HCT116 (cell line): ENCODE results near the gene PRKG1. TPM values are rescaled to one million over a fixed set of nuclear protein-coding genes. Genes with fewer than 3 reads are reported as not detected.

Experiments
- ATAC-seq: fragments of 200-7000 bp; cut with Tn5 transposase; 2 replicates; pipeline ENCODE4 v1.9.1; 2020; ENCODE audit warnings: mild to moderate bottlenecking, moderate library complexity
- BruUV-seq: library from RNA; stranded (reverse); fragments of 400-500 nt; replicated peaks from 2 replicates; lab custom pipeline; 2021; lab: Mats Ljungman, UMichigan
- CTCF ChIA-PET: fragments of 300-600 bp; sonication (Branson Sonifier 250); formaldehyde crosslinking; loops from one replicate; lab custom pipeline; 2021; ENCODE audit warnings: antibody characterized with exemption; lab: Charles Lee
- POLR2A ChIA-PET: fragments of 300-600, 350-600 bp; sonication (Branson Sonifier 250); formaldehyde crosslinking; loops from one replicate; lab custom pipeline; 2021; ENCODE audit warnings: antibody characterized with exemption; lab: Charles Lee
- RAD21 ChIA-PET, 2 experiments: fragments of 300-600 bp; sonication (Branson Sonifier 250); formaldehyde crosslinking; loops; one replicate each; lab custom pipeline; 2023; ENCODE audit warnings: low total read pairs in 2 of 2; ENCODE audit not compliant: uncharacterized antibody in 2 of 2, unreplicated experiment in 2 of 2, low non-redundant PET in 1 of 2; lab: Charles Lee
- DNase-seq: peaks from one replicate; pipeline ENCODE4 v3.0.0-alpha.2; 2010; ENCODE audit warnings: low read depth, low spot score
- H2AFZ ChIP-seq: fragments of 200-600 bp; shearing (Covaris generic), sonication (generic); 2 replicates; pipeline ENCODE4 v1.6.1; 2017; ENCODE audit warnings: low read depth, mixed run types, mixed read lengths, antibody characterized with exemption, low read length; ENCODE audit not compliant: poor library complexity, severe bottlenecking
- H3K27ac ChIP-seq: 2 replicates; pipeline ENCODE4 v1.5.1; 2012; ENCODE audit warnings: low read depth, low read length
- H3K27me3 ChIP-seq: fragments of 200-600 bp; sonication (generic); 2 replicates; pipeline ENCODE4 v1.6.1; 2016; ENCODE audit warnings: mixed run types, low read length, mixed read lengths; ENCODE audit not compliant: insufficient read depth
- H3K36me3 ChIP-seq, 2 experiments: fragments of 200-500 bp in 1 of 2; fragments of 200-600 bp in 1 of 2; sonication (Bioruptor generic) in 1 of 2; sonication (generic) in 1 of 2; 2 replicates each; pipeline versions ENCODE4 v1.5.1 to v1.6.1; 2014 to 2016; ENCODE audit warnings: low read length in 2 of 2, inconsistent platforms in 1 of 2, mixed read lengths in 1 of 2, mixed run types in 1 of 2; ENCODE audit not compliant: insufficient read depth in 2 of 2, control insufficient read depth in 1 of 2
- H3K4me1 ChIP-seq, 2 experiments: fragments of 200-600 bp in 1 of 2; sonication (generic) in 1 of 2; 2 replicates each; pipeline versions ENCODE4 v1.5.1 to v1.6.1; 2012 to 2017; ENCODE audit warnings: low read length in 2 of 2, inconsistent platforms in 1 of 2, mild to moderate bottlenecking in 1 of 2, mixed read lengths in 1 of 2, mixed run types in 1 of 2, moderate library complexity in 1 of 2; ENCODE audit not compliant: insufficient read depth in 2 of 2, control insufficient read depth in 1 of 2
- H3K4me2 ChIP-seq: fragments of 200-600 bp; sonication (generic); 2 replicates; pipeline ENCODE4 v1.6.1; 2017; ENCODE audit warnings: mixed run types, low read length, mixed read lengths
- H3K4me3 ChIP-seq, 2 experiments: fragments of 200-600 bp in 1 of 2; sonication (generic) in 1 of 2; replicated peaks in 1 of 2; 2 replicates each; pipeline ENCODE4 v1.5.1; 2011 to 2016; ENCODE audit warnings: low read length in 2 of 2, control low read depth in 1 of 2, low read depth in 1 of 2, mild to moderate bottlenecking in 1 of 2, mixed read lengths in 1 of 2, mixed run types in 1 of 2
- H3K79me2 ChIP-seq: fragments of 200-600 bp; sonication (generic); 2 replicates; pipeline ENCODE4 v1.6.1; 2017; ENCODE audit warnings: mild to moderate bottlenecking, mixed run types, low read length, moderate library complexity, mixed read lengths; ENCODE audit not compliant: insufficient read depth
- H3K9ac ChIP-seq: fragments of 200-600 bp; sonication (generic); 2 replicates; pipeline ENCODE4 v1.6.1; 2016; ENCODE audit warnings: low read length, mixed read lengths
- H3K9me2 ChIP-seq: fragments of 200-600 bp; sonication (generic), shearing (Covaris generic); 2 replicates; pipeline ENCODE4 v1.6.1; 2017; ENCODE audit warnings: mixed run types, mild to moderate bottlenecking, moderate library complexity; ENCODE audit not compliant: insufficient read depth
- H3K9me3 ChIP-seq, 2 experiments: fragments of 200-500 bp in 1 of 2; fragments of 200-600 bp in 1 of 2; sonication (Bioruptor generic) in 1 of 2; sonication (generic) in 1 of 2; 2 replicates each; pipeline ENCODE4 v1.6.1; 2014 to 2017; ENCODE audit warnings: low read length in 2 of 2, mixed read lengths in 2 of 2, inconsistent platforms in 1 of 2, low read depth in 1 of 2, mild to moderate bottlenecking in 1 of 2, mixed run types in 1 of 2, moderate library complexity in 1 of 2; ENCODE audit not compliant: control insufficient read depth in 1 of 2, insufficient read depth in 1 of 2
- H4K20me1 ChIP-seq: fragments of 200-600 bp; sonication (generic), shearing (Covaris generic); 2 replicates; pipeline ENCODE4 v1.6.1; 2017; ENCODE audit warnings: mixed run types, mild to moderate bottlenecking, moderate library complexity; ENCODE audit not compliant: insufficient read depth
- ATF3 ChIP-seq: IDR thresholded peaks from 2 replicates; pipeline ENCODE4 v1.6.1; 2012
- CTCF ChIP-seq, 3 experiments: fragments of 200-600 bp in 1 of 3; sonication (generic) in 1 of 3; IDR thresholded peaks in 2 of 3; conservative IDR thresholded peaks in 1 of 3; 2 replicates each; pipeline ENCODE4 v1.5.1; 2012 to 2017; ENCODE audit warnings: low read depth in 2 of 3, low read length in 2 of 3, antibody characterized with exemption in 1 of 3, borderline replicate concordance in 1 of 3, control low read depth in 1 of 3, mild to moderate bottlenecking in 1 of 3, mixed read lengths in 1 of 3, mixed run types in 1 of 3, moderate library complexity in 1 of 3; ENCODE audit not compliant: insufficient read depth in 1 of 3
- EGR1 ChIP-seq: IDR thresholded peaks from 2 replicates; pipeline ENCODE4 v1.6.1; 2012; ENCODE audit warnings: low read depth
- EZH2phosphoT487 ChIP-seq: fragments of 200-600 bp; IDR thresholded peaks from 2 replicates; pipeline ENCODE4 v1.6.1; 2018; ENCODE audit warnings: antibody characterized with exemption, borderline replicate concordance
- FOSL1 ChIP-seq: IDR thresholded peaks from 2 replicates; pipeline ENCODE4 v1.6.1; 2012; ENCODE audit warnings: low read depth
- JUND ChIP-seq: IDR thresholded peaks from 2 replicates; pipeline ENCODE4 v1.6.1; 2012
- POLR2A ChIP-seq: IDR thresholded peaks from 2 replicates; pipeline ENCODE4 v1.7.0; 2011; ENCODE audit warnings: borderline replicate concordance; ENCODE audit not compliant: insufficient read depth, insufficient read length; ENCODE audit errors: extremely low read depth
- RAD21 ChIP-seq: IDR thresholded peaks from 2 replicates; pipeline ENCODE4 v1.6.1; 2012; ENCODE audit warnings: low read depth, mild to moderate bottlenecking
- REST ChIP-seq: IDR thresholded peaks from 2 replicates; pipeline ENCODE4 v1.6.1; 2012; ENCODE audit warnings: low read depth
- SRF ChIP-seq: IDR thresholded peaks from 2 replicates; pipeline ENCODE4 v1.6.1; 2012; ENCODE audit warnings: low read depth
- YY1 ChIP-seq: IDR thresholded peaks from 2 replicates; pipeline ENCODE4 v1.6.1; 2011; ENCODE audit warnings: low read length, low read depth, moderate library complexity, mild to moderate bottlenecking; ENCODE audit not compliant: insufficient replicate concordance; ENCODE audit errors: extremely low read depth
- ZBTB33 ChIP-seq: IDR thresholded peaks from 2 replicates; pipeline ENCODE4 v1.6.1; 2011; ENCODE audit warnings: mild to moderate bottlenecking, low read length, moderate library complexity; ENCODE audit not compliant: insufficient replicate concordance; ENCODE audit errors: extremely low read depth
- intact Hi-C: fragments of 100-400 bp; cut with micrococcal nuclease; formaldehyde crosslinking; loops from 2 replicates; pipeline ENCODE4 v1.10.0; 2022
- total RNA-seq: library from RNA; stranded (reverse); gene quantifications from one replicate; pipeline ENCODE4 v1.2.1, GENCODE V29; 2021; ENCODE audit not compliant: unreplicated experiment

PRKG1 gene
- total RNA-seq, 1 experiment from 2014 or later = 1.4 TPM

GRCh38 chr10:51485668-51486067 lies 411.4 kb downstream of the PRKG1 start:
- Histone ChIP-seq H2AFZ (no peak overlapping the region), H3K36me3 (no peaks in the 10 kb centered on the region), H3K9me2 (no peaks in the 10 kb centered on the region), H4K20me1 (no peaks in the 10 kb centered on the region), H3K4me1 (no peaks in the 10 kb centered on the region), H3K79me2 (no peaks in the 10 kb centered on the region), H3K4me2 (no peak overlapping the region), H3K9ac (no peak overlapping the region)
- POLR2A ChIA-PET = no interaction called here
- ATAC-seq = no peak
- no TSS peak for BruUV-seq
- TF ChIP-seq YY1 (no peak), SRF (no peak), EZH2phosphoT487 (no peak), RAD21 (no peak), ZBTB33 (no peak)
- TF ChIP-seq, all 23 proteins: peak for 0
- Histone ChIP-seq H3K27me3 (peaks cover 8% of the 10 kb centered on the region; the same call in 1 of the 2 replicates), H3K27ac (no peak overlapping the region), H3K9me3 (no peaks in the 10 kb centered on the region), H3K4me3 (no peak overlapping the region)
- DNase-seq = no peak
- RAD21 ChIA-PET = no interaction called here
- intact Hi-C loops = no loop called here
- CTCF ChIA-PET = no interaction called here

GRCh38 chr10:51487576-51487975 lies 413.3 kb downstream of the PRKG1 start:
- intact Hi-C loops = no loop called here
- ChIA-PET RAD21 (no interaction called here), CTCF (no interaction called here), POLR2A (no interaction called here)
- Histone ChIP-seq H2AFZ (no peak overlapping the region), H3K9me3 (no peaks in the 10 kb centered on the region), H3K4me1 (no peaks in the 10 kb centered on the region), H3K79me2 (no peaks in the 10 kb centered on the region), H3K9me2 (no peaks in the 10 kb centered on the region), H3K27ac (no peak overlapping the region), H3K4me3 (no peak overlapping the region), H3K9ac (no peak overlapping the region), H3K4me2 (no peak overlapping the region), H3K36me3 (no peaks in the 10 kb centered on the region), H4K20me1 (no peaks in the 10 kb centered on the region), H3K27me3 (peaks cover 11% of the 10 kb centered on the region; the same call in 1 of the 2 replicates)
- DNase-seq = no peak
- BruUV-seq = no TSS peak
- TF ChIP-seq ATF3 (no peak), POLR2A (no peak), RAD21 (no peak), EGR1 (no peak), FOSL1 (no peak), REST (no peak), JUND (no peak), CTCF (IDR thresholded peaks at IDR 0.05 in 2 of 3, conservative IDR thresholded peaks at IDR 0.05 in 1 of 3; ENCODE audit: borderline replicate concordance in 1 of 3, insufficient read depth in 1 of 3, low read depth in 2 of 3, low read length in 2 of 3) (no peak), EZH2phosphoT487 (no peak)
- ATAC-seq = no peak
